ENCODE results near the gene ADGRD1. TPM values are rescaled to one million over a fixed set of nuclear protein-coding genes. Genes with fewer than 3 reads are reported as not detected.

The ADGRD1 gene
- total RNA-seq, 4 donors from 2014 or later = 28.2 to 52.4 (median 41.8) TPM

GRCh38 chr12:130970165-130970907 lies 16.6 kb downstream of the ADGRD1 start:
- H3K9me3 ChIP-seq = no peaks in the 10 kb centered on the region
- H3K4me3 ChIP-seq = no peak overlapping the region
- no peaks in the 10 kb centered on the region for H3K27me3 ChIP-seq
- TF ChIP-seq CTCF (IDR thresholded peaks at IDR 0.05) (no peak), EP300 (IDR thresholded peaks at IDR 0.05) (no peak), POLR2AphosphoS5 (IDR thresholded peaks at IDR 0.05) (no peak), POLR2A (IDR thresholded peaks at IDR 0.05; ENCODE audit: low read depth) (no peak)
- intact Hi-C loops (cut with DNase I) = no loop called here
- H3K4me1 ChIP-seq = peaks cover 7 to 26% (median 21%) of the 10 kb centered on the region in 4 donors
- DNase-seq (ENCODE audit: extremely low spot score) = no peak
- no peak overlapping the region for H3K27ac ChIP-seq (replicated peaks in 1 of 4)
- peaks cover 4 to 73% (median 53%) of the 10 kb centered on the region in 4 donors for H3K36me3 ChIP-seq
- 82% methylated on average over 15 of the region's 15 CpGs for WGBS

GRCh38 chr12:130970908-130971233 lies 17.2 kb downstream of the ADGRD1 start:
- peaks cover 4 to 78% (median 54%) of the 10 kb centered on the region in 4 donors for H3K36me3 ChIP-seq
- H3K4me3 ChIP-seq = no peak overlapping the region
- H3K4me1 ChIP-seq = peaks cover 1 to 21% (median 18%) of the 10 kb centered on the region in 4 donors
- H3K9me3 ChIP-seq = no peaks in the 10 kb centered on the region
- TF ChIP-seq POLR2A (IDR thresholded peaks at IDR 0.05; ENCODE audit: low read depth) = no peak
- TF ChIP-seq POLR2AphosphoS5 (IDR thresholded peaks at IDR 0.05) = no peak
- no peak for TF ChIP-seq EP300 (IDR thresholded peaks at IDR 0.05)
- no peak for TF ChIP-seq CTCF (IDR thresholded peaks at IDR 0.05)
- no peaks in the 10 kb centered on the region for H3K27me3 ChIP-seq
- intact Hi-C loops (cut with DNase I) = no loop called here
- DNase-seq (ENCODE audit: extremely low spot score) = no peak
- WGBS = 90% methylated on average over 10 of the region's 10 CpGs
- no peak overlapping the region for H3K27ac ChIP-seq (replicated peaks in 1 of 4)

GRCh38 chr12:130971925-130972585 lies 18.3 kb downstream of the ADGRD1 start:
- WGBS = 81% methylated on average over 15 of the region's 15 CpGs

GRCh38 chr12:130972586-130972950 lies 18.9 kb downstream of the ADGRD1 start:
- Histone ChIP-seq H3K4me1 (peaks cover 0 to 21% (median 18%) of the 10 kb centered on the region in 4 donors), H3K27ac (replicated peaks in 1 of 4) (peak overlapping the region; percentile 5 to 55 (median 36)), H3K27me3 (no peaks in the 10 kb centered on the region), H3K9me3 (no peaks in the 10 kb centered on the region), H3K36me3 (peaks cover 4 to 74% (median 45%) of the 10 kb centered on the region in 4 donors), H3K4me3 (no peak overlapping the region)
- 81% methylated on average over 7 of the region's 9 CpGs for WGBS
- intact Hi-C loops (cut with DNase I) = no loop called here
- no peak for DNase-seq (ENCODE audit: extremely low spot score)
- TF ChIP-seq CTCF (IDR thresholded peaks at IDR 0.05) (no peak), POLR2AphosphoS5 (IDR thresholded peaks at IDR 0.05) (no peak), POLR2A (IDR thresholded peaks at IDR 0.05; ENCODE audit: low read depth) (no peak), EP300 (IDR thresholded peaks at IDR 0.05) (no peak)

More at GRCh38 chr12:130971925-130972585, 18.3 kb downstream of the ADGRD1 start:
- intact Hi-C loops (cut with DNase I) = no loop called here
- no peaks in the 10 kb centered on the region for H3K9me3 ChIP-seq
- H3K4me3 ChIP-seq = no peak overlapping the region
- TF ChIP-seq CTCF (IDR thresholded peaks at IDR 0.05) = no peak
- TF ChIP-seq POLR2A (IDR thresholded peaks at IDR 0.05; ENCODE audit: low read depth) = no peak
- peak in 1 of 2 donors; percentile 10 for TF ChIP-seq POLR2AphosphoS5 (IDR thresholded peaks at IDR 0.05)
- H3K36me3 ChIP-seq = peaks cover 4 to 79% (median 50%) of the 10 kb centered on the region in 4 donors
- no peaks in the 10 kb centered on the region for H3K27me3 ChIP-seq
- peak overlapping the region; percentile 5 to 55 (median 46) for H3K27ac ChIP-seq (replicated peaks in 1 of 4)
- peaks cover 0 to 21% (median 18%) of the 10 kb centered on the region in 4 donors for H3K4me1 ChIP-seq
- DNase-seq (ENCODE audit: extremely low spot score) = no peak

All from esophagus muscularis mucosa (tissue), 4 donors.